Fibroblast of skin of back (primary cell): ENCODE measurements around the gene HEATR3.
"Not testable (repeated sequence)": the region's sequence is repeated elsewhere in the genome, so short reads cannot be mapped to it uniquely, and the experiment has no call there.

Experiments used
- DNase-seq: peaks from one replicate; pipeline ENCODE4 v3.0.0-alpha.2; 2013

Gene HEATR3

GRCh38 chr16:50102051-50102746, 36.4 kb downstream of the HEATR3 start:
- DNase-seq: peak; percentile 87

- DNase-seq: no peak
Measured at GRCh38 chr16:50103764-50104163, 38.0 kb downstream of the HEATR3 start.

DNA sequence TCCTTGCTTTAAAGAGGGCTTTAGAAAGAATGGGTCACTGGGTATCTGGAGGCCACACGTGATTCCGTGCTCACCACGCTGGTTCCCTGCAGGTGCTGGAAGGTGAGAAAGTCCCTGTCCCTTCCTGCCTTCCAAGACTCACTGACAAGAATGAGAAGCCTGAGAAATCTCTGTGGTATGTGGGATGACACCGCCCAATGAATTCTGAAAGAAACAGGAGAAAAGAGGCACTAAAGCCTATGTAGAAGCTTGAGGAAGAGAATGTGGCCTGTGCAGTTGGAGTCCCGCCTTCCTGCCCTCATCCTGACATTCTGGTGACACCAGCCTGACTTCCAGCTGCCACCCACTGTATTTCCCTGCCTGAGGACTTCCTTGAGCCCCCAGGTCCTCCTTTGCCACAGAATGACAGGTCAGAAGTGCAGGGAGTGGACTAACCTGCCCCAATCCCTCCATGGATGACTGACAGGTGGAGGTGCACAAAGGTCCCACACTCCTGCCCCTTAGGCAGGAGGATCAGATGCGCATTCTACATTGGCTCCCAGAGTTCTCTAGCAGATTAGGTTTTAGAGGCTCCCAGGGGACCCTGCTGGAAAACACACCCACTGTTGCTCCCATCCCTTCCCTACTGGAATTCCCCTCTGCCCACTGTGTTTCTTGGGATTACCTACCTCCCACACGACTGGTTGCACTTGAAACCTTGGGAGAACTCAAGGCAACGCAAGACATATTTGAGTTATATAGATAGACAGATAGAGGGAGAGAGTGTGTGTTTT, 48.8 kb downstream of the HEATR3 start:
- DNase-seq: peak; percentile 24

- DNase-seq: no peak
Measured at GRCh38 chr16:50120711-50121110, 54.9 kb downstream of the HEATR3 start.

DNA sequence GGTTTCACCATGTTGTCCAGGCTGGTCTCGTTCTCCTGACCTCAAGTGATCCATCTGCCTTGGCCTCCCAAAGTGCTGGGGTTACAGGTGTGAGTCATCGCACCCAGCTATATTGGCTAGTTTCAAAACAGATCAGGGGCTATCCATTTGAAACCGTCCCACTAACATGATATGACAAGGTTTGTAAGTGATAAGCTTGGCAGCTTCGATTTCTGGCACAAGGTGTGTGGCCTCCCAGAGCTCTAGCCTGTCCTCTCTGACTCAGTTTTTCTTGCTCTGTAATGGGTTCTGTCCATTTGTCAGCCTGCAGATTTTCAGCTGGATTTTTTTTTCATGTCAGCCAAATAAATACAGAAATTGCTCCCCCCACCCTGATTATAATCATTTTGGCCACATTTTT, 55.5 kb downstream of the HEATR3 start:
- no peak for DNase-seq

GRCh38 chr16:50121721-50122445, 56.1 kb downstream of the HEATR3 start:
- DNase-seq: no peak

- no peak for DNase-seq
Measured at GRCh38 chr16:50123417-50123816, 57.6 kb downstream of the HEATR3 start.

- DNase-seq: no peak
Measured at GRCh38 chr16:50124769-50125168, 59.0 kb downstream of the HEATR3 start.

DNA sequence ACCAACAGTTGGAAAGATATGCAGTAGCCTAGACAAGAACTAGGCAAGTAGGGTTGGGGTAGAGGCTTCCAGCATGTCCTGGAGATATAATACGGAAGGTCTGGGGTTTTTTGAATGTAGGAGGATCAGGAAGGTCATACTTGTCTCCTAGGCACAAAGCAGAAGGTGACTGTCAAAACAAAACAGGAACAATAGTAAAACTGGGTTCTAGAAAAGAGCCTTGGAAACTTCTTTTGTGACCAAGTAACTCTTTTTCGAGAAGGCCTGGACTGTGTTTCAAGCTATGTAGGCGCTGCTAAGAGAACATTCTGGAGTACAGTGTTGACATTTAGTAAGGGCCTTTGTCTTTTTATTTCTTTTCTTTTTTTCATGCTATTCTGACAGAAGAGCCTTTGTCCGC, 60.4 kb downstream of the HEATR3 start:
- no peak for DNase-seq

DNA sequence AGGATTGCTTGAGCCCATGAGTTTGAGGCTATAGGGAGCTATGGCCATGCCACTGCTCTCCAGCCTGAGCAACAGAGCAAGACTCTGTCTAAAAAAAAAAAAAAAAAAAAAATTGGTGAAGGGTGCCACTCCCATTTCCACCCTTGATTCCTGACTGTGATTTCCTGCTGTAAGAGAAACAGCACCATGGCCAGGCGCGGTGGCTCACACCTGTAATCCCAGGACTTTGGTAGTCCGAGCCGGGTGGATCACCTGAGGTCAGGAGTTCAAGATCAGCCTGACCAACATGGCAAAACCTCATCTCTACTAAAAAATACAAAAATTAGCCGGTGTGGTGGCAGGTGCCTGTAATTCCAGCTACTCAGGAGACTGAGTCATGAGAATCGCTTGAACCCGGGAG, 66.8 kb downstream of the HEATR3 start:
- DNase-seq: not testable (repeated sequence)

DNA sequence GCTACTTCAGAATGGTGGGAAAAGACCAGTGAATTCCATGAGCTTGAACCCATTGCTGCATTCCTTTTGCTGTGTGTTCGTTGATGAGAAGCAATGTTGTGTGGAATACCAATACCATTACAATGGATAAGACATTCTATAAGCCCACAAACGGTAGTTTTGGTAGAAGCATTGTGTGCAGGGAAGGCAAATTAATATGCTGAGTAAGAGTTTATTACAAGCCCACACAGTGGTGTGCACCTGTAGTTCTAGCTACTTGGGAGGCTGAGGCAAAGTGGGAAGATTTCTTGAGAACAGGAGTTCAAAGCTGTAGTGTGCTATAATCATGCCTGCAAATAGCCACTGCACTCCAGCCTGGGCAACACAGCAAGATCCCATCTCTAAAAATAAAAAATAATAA, 67.4 kb downstream of the HEATR3 start:
- DNase-seq: no peak

- no peak for DNase-seq
Measured at GRCh38 chr16:50136399-50136798, 70.6 kb downstream of the HEATR3 start.

DNA sequence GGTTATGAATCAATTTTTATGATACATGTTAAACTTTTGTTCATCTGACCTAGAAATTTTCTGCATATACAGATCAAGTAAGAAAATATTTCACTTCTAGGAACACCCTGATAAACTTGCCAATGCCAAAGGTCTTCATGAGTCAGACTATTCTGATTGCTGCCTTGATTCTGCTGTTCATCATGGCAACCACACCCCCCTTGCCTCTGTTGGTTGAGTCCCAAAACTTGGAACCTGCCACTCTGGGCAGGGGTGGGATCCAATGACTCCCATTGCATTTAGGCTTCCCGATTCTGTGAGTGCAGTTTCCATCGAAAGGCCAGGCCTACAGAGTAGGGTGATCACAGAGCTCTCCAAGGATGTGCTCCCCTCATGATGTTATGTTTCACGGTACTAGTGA, 71.5 kb downstream of the HEATR3 start:
- DNase-seq: no peak

DNA sequence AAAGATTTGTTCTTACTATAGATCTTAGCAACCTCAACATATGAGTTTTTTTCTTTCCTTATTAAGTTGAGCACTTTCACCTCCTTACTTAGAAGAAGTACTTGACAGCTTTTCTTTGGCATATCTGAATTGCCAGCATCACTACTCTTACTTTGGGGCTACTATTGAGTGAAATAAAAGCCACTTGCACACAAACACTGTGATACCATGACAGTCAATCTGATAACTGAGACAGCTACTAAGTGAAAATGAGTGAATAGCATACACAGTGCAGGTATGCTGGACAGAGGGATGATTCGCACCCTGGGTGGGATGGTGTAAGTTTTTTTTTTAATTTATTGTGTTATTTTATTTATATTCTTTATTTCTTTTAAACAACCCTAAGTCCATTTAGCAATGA, 73.8 kb downstream of the HEATR3 start:
- DNase-seq: no peak

GRCh38 chr16:50144211-50144610, 78.4 kb downstream of the HEATR3 start:
- DNase-seq: no peak

DNA sequence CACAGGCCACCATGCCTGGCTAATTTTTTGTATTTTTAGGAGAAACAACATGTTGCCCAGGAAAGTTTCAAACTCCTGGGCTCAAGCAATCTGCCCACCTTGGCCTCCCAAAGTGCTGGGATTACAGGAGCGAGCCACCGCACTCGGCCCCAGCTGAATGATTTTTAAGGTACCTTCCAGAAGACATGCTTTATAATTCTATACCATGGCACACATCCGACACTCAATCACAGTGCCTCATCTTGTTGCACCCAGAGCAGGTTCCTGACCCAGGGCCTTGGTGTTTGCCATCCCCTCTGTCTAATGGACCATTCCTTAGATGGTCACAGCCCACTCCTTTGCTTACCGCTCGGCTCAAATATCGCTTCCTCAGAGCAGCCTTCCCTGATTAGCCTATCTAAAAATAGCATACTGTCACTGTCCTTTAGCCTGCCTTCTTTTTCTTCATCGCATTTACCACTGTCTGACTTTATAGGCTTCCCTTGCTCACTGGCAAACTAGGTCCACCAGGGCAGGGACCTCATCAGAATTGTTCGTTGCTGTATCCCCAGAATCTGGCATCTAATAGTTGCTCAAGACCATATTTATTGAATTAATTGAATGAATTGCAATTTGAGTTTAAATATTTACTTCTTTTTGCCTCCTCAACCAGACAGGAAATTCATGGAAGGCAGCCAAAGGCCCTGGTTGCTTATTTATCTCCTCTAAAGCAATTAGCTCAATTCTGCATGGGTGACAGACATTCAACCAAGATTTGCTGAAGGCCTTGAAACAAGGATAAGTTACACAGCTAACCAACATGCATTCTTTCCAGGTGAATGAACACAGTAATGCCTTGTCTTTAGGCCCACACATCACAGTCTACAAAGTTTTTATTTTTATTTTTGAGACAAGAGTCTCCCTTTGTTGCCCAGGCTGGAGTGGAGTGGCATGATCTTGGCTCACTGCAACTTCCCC, 81.0 kb downstream of the HEATR3 start:
- DNase-seq: no peak

DNA sequence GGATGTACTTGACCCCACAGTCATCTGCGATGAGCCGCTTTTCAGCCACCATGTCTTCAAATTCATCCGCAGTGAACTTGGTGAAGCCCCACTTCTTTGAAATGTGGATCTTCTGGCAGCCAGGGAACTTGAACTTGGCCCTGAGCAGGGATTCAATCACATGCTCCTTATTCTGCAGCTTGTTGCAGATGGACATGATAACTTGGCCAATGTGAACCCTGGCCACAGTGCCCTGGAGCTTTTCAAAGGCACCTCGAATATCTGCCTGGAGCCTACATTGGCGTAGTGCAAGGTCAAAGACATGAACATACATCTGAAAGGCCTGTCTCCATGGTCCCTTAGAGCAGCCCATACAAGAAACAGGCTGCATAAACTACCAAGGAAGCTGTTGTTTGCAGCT, 85.6 kb downstream of the HEATR3 start:
- no peak for DNase-seq

GRCh38 chr16:50151756-50152155, 86.0 kb downstream of the HEATR3 start:
- no peak for DNase-seq

DNA sequence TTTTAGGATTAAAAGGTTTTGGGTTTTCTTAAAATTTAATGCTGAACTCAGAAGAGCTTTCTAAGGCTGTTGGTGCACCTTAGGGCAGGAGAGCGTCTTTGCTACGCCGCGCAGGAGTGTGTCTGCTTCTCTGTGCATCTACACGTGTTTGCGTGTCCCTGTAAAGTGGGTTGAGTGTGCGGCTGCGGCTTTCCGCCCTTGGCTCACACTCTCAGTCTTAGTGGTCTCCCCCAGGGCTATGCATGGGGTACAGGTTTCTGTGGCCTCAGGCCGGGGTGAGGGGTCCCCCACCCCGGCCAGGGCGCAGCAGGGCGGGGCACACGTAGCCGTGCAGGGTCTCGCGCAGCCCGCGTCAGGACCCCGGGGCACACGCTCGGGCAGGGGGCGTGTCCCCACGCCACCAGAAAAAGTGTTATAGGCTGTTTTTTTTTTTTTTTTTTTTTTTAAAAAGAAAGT, 86.6 kb downstream of the HEATR3 start:
- DNase-seq: peak; percentile 25

- DNase-seq: peak; percentile 81
Measured at GRCh38 chr16:50152807-50153595, 87.2 kb downstream of the HEATR3 start, which contains the start of gene TENT4B. TSS of gene TENT4B (plus strand) at chr16:50153306. CDS start at chr16:50153622, 316 bp downstream.
